HG02938 (cell line): ENCODE results near the gene GNL3L.
"Not testable (repeated sequence)": the region's sequence is repeated elsewhere in the genome, so short reads cannot be mapped to it uniquely, and the experiment has no call there.

ENCODE experiments used
- ATAC-seq: cut with Tn5 transposase; IDR thresholded peaks from one replicate; pipeline ENCODE4 v1.9.1; 2021; ENCODE audit warnings: mild to moderate bottlenecking, moderate library complexity; ENCODE audit not compliant: unreplicated experiment

GNL3L gene

GRCh38 chrX:54551801-54552200, 21.8 kb downstream of the GNL3L start:
- no peak for ATAC-seq

DNA sequence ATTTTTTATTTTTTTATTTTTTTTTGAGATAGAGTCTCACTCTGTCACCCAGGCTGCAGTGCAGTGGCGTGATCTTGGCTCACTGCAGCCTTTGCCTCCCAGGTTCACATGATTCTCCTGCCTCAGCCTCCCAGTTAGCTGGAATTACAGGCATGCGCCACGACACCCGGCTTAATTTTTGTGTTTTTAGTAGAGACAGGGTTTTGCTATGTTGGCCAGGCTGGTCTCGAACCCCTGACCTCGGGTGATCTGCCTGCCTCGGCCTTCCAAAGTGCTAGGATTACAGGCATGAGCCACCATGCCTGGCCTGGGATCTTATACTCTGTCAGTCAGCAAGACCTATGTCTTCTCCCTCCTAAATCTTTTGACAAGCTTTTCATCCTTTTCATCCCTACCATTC, 25.0 kb downstream of the GNL3L start:
- not testable (repeated sequence) for ATAC-seq

- no peak for ATAC-seq
Observed at GRCh38 chrX:54560411-54560810, 30.4 kb downstream of the GNL3L start.

DNA sequence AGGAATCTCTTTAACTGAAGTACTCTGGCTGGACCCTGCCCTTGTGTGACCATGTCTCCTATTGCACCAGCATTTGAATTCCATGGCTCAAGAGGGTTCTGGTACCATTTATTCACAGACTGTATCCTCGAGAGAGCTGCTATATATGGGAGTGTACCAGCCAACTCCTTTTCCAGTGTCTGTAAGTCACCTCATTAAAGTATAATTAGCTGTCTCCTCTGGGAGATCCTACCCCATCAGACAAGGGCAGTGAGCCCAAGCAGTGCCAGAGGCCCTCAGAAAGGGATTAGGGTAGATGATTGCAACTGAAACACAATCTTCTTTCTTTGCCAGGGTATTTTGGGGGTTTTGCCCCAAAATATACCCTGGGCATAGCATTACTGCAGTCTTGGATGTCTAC, 31.6 kb downstream of the GNL3L start:
- ATAC-seq, result no peak

GRCh38 chrX:54564936-54565335, 34.9 kb downstream of the GNL3L start:
- no peak for ATAC-seq

DNA sequence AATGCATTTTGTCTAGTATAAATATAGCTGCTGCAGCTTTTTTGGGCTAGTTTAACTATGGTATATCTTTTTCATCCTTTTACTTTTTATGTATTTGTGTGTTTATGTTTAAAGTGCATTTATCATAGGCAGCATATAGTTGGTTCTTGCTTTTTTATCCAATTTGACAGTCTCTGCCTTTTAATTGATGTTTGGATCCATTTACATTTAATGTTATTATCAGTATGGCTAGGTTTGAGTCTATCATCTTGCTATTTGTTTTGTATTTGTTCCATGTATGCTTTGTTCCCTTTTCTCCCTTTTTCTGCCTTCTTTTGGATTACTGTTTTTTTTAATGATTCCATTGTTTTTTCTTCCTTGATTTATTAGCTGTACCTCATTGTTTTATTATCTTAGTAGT, 40.3 kb downstream of the GNL3L start:
- ATAC-seq, result no peak

DNA sequence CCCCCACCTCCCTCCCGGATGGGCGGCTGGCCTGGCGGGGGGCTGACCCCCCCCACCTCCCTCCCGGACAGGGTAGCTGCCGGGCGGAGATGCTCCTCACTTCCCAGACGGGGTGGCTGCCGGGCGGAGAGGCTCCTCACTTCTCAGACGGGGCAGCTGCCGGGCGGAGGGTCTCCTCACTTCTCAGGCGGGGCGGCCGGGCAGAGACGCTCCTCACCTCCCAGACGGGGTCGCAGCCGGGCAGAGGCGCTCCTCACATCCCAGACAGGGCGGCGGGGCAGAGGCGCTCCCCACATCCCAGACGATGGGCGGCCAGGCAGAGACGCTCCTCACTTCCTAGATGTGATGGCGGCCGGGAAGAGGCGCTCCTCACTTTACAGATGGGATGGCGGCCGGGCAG, 42.6 kb downstream of the GNL3L start:
- not testable (repeated sequence) for ATAC-seq

- ATAC-seq, result no peak
Observed at GRCh38 chrX:54597728-54598127, 67.7 kb downstream of the GNL3L start.

GRCh38 chrX:54602563-54602962, 72.5 kb downstream of the GNL3L start:
- ATAC-seq, result no peak
